HT1080 (cell line): ENCODE results near the gene SLC50A1. TPM values are rescaled to one million over a fixed set of nuclear protein-coding genes. Genes with fewer than 3 reads are reported as not detected.

ENCODE experiments used
- DNase-seq: peaks from one replicate; pipeline ENCODE4 v3.0.0-alpha.2; 2015; ENCODE audit warnings: low read depth
- polyA plus RNA-seq, 2 experiments: library from polyadenylated mRNA; depleted of rRNA; stranded (reverse); fragments of >200 nt; gene quantifications; 2 replicates each; pipeline ENCODE4 v1.2.3, GENCODE V29; 2015
- total RNA-seq: library from RNA; depleted of rRNA; stranded (reverse); fragments of >200 nt; shearing (Covaris generic); gene quantifications from 2 replicates; pipeline ENCODE4 v1.2.3, GENCODE V29; 2014; rRNA removed

SLC50A1 gene
- total RNA-seq = 36.9 and 42.2 TPM in 2 replicates
- polyA plus RNA-seq (2015; cell fraction: cytosol; rRNA removed) = 43.9 and 49.9 TPM in 2 replicates
- 28.6 and 36.9 TPM in 2 replicates for polyA plus RNA-seq (2015; cell fraction: nucleus; rRNA removed)

GRCh38 chr1:155135415-155136028, at the start of gene SLC50A1:
TSS of gene SLC50A1 (plus strand) at chr1:155135852. CDS start at chr1:155135912, 60 bp downstream.
- DNase-seq = peak; percentile 94

GRCh38 chr1:155086128-155086741, 49.4 kb upstream of the SLC50A1 start:
- peak; percentile 56 for DNase-seq

- no peak for DNase-seq
These were observed 48.7 kb upstream of the SLC50A1 start for GRCh38 chr1:155086856-155087535.

- peak; percentile 53 for DNase-seq
These were observed 44.3 kb upstream of the SLC50A1 start for GRCh38 chr1:155091071-155092051.

GRCh38 chr1:155092131-155092530, 43.5 kb upstream of the SLC50A1 start:
- no peak for DNase-seq

- no peak for DNase-seq
These were observed 43.0 kb upstream of the SLC50A1 start for GRCh38 chr1:155092641-155093040.

- DNase-seq = peak; percentile 48
These were observed 41.6 kb upstream of the SLC50A1 start for GRCh38 chr1:155093911-155094621.

GRCh38 chr1:155094622-155094948, 41.1 kb upstream of the SLC50A1 start:
- no peak for DNase-seq

- no peak for DNase-seq
These were observed 36.3 kb upstream of the SLC50A1 start for GRCh38 chr1:155099331-155099730.

GRCh38 chr1:155103325-155103724, 32.3 kb upstream of the SLC50A1 start:
- DNase-seq = no peak

GRCh38 chr1:155104605-155105534, 30.8 kb upstream of the SLC50A1 start:
- no peak for DNase-seq

- no peak for DNase-seq
These were observed 30.0 kb upstream of the SLC50A1 start for GRCh38 chr1:155105604-155106011.

- no peak for DNase-seq
These were observed 28.8 kb upstream of the SLC50A1 start for GRCh38 chr1:155106862-155107261.

- no peak for DNase-seq
These were observed 28.1 kb upstream of the SLC50A1 start for GRCh38 chr1:155107309-155108264.

- no peak for DNase-seq
These were observed 27.4 kb upstream of the SLC50A1 start for GRCh38 chr1:155108296-155108695.

GRCh38 chr1:155110381-155110780, 25.3 kb upstream of the SLC50A1 start:
- no peak for DNase-seq

GRCh38 chr1:155110826-155111225, 24.8 kb upstream of the SLC50A1 start:
- DNase-seq = no peak

- no peak for DNase-seq
These were observed 22.1 kb upstream of the SLC50A1 start for GRCh38 chr1:155113450-155113980.
